HG03159 (cell line): ENCODE results near the gene CELA3B.
"Not testable (repeated sequence)": the region's sequence is repeated elsewhere in the genome, so short reads cannot be mapped to it uniquely, and the experiment has no call there.

Experiments
- ATAC-seq: cut with Tn5 transposase; IDR thresholded peaks from one replicate; pipeline ENCODE4 v1.9.1; 2021; ENCODE audit warnings: mild to moderate bottlenecking, moderate library complexity; ENCODE audit not compliant: unreplicated experiment

The CELA3B gene

GRCh38 chr1:21974699-21975098, 2.1 kb upstream of the CELA3B start:
- not testable (repeated sequence) for ATAC-seq

GRCh38 chr1:21975296-21975695, 1.5 kb upstream of the CELA3B start:
- not testable (repeated sequence) for ATAC-seq

GRCh38 chr1:21978209-21978608, 1.4 kb downstream of the CELA3B start:
- ATAC-seq: not testable (repeated sequence)

- not testable (repeated sequence) for ATAC-seq
Observed at GRCh38 chr1:21980515-21981220, 3.8 kb downstream of the CELA3B start.

GRCh38 chr1:21981253-21981652, 4.4 kb downstream of the CELA3B start:
- ATAC-seq: not testable (repeated sequence)

- not testable (repeated sequence) for ATAC-seq
Observed at GRCh38 chr1:21982122-21982521, 5.3 kb downstream of the CELA3B start.

GRCh38 chr1:21983539-21983938, 6.7 kb downstream of the CELA3B start:
- ATAC-seq: not testable (repeated sequence)

- not testable (repeated sequence) for ATAC-seq
Observed at GRCh38 chr1:21985893-21986292, 9.1 kb downstream of the CELA3B start.

- not testable (repeated sequence) for ATAC-seq
Observed at GRCh38 chr1:21986386-21986785, 9.6 kb downstream of the CELA3B start.

GRCh38 chr1:21989672-21990393, 13.0 kb downstream of the CELA3B start:
- ATAC-seq: not testable (repeated sequence)

GRCh38 chr1:21992186-21992585, 15.4 kb downstream of the CELA3B start:
- ATAC-seq: not testable (repeated sequence)

GRCh38 chr1:21994716-21995115, 17.9 kb downstream of the CELA3B start:
- ATAC-seq: not testable (repeated sequence)

- ATAC-seq: not testable (repeated sequence)
Observed at GRCh38 chr1:21996663-21996970, 19.8 kb downstream of the CELA3B start.

- ATAC-seq: not testable (repeated sequence)
Observed at GRCh38 chr1:21997891-21998623, 21.2 kb downstream of the CELA3B start.

- ATAC-seq: not testable (repeated sequence)
Observed at GRCh38 chr1:21998624-21999294, 21.9 kb downstream of the CELA3B start.

GRCh38 chr1:21999645-22000044, 22.8 kb downstream of the CELA3B start:
- not testable (repeated sequence) for ATAC-seq

- ATAC-seq: no peak
Observed at GRCh38 chr1:22001409-22001808, 24.6 kb downstream of the CELA3B start, which contains the start of gene CELA3A. TSS of gene CELA3A (plus strand) at chr1:22001657. CDS start at chr1:22001675, 18 bp downstream.

GRCh38 chr1:22002461-22002860, 25.6 kb downstream of the CELA3B start:
- ATAC-seq: not testable (repeated sequence)

GRCh38 chr1:22002875-22003274, 26.1 kb downstream of the CELA3B start:
- not testable (repeated sequence) for ATAC-seq

- ATAC-seq: not testable (repeated sequence)
Observed at GRCh38 chr1:22003959-22004358, 27.1 kb downstream of the CELA3B start.
